A549 treated with CORT108297 at 1 μM for 4 hours (cell line): ENCODE measurements around the gene KRTAP4-8. TPM values are rescaled to one million over a fixed set of nuclear protein-coding genes. Genes with fewer than 3 reads are reported as not detected.

ENCODE experiments used
- total RNA-seq: library from RNA; stranded (reverse); fragments of 200-300 nt; extraction: Qiagen RNA extraction; gene quantifications from 5 replicates; pipeline ENCODE4 v1.2.3, GENCODE V29; 2022

The KRTAP4-8 gene
- 0.10 TPM in 1 of 5 replicates, not detected in the others for total RNA-seq

GRCh38 chr17:41098042-41098441, at the start of gene KRTAP4-8:
TSS of gene KRTAP4-8 (minus strand) at chr17:41098142. CDS start at chr17:41098084, 58 bp downstream.

GRCh38 chr17:41140360-41141131, 42.6 kb upstream of the KRTAP4-8 start, which contains the start of gene KRTAP4-6:
TSS of gene KRTAP4-6 (minus strand) at chr17:41140544. CDS start at chr17:41140487, 57 bp downstream.

GRCh38 chr17:41123991-41124371, 26.0 kb upstream of the KRTAP4-8 start, which contains the start of gene KRTAP4-12:
TSS of gene KRTAP4-12 (minus strand) at chr17:41124182. CDS start at chr17:41124122, 60 bp downstream.

GRCh38 chr17:41117846-41118386, 20.0 kb upstream of the KRTAP4-8 start, which contains the start of gene KRTAP4-11:
TSS of gene KRTAP4-11 (minus strand) at chr17:41118373. CDS start at chr17:41118315, 58 bp downstream.

GRCh38 chr17:41105347-41105746, 7.4 kb upstream of the KRTAP4-8 start, which contains the start of gene KRTAP4-9:
TSS of gene KRTAP4-9 (plus strand) at chr17:41105389. CDS start at chr17:41105389, 0 bp downstream.

GRCh38 chr17:41101586-41102259, 3.8 kb upstream of the KRTAP4-8 start, which contains the start of gene KRTAP4-16:
TSS of gene KRTAP4-16 (minus strand) at chr17:41102209. CDS start at chr17:41102209, 0 bp downstream.

GRCh38 chr17:41084100-41084856, 13.7 kb downstream of the KRTAP4-8 start, which contains the start of gene KRTAP4-7:
TSS of gene KRTAP4-7 (plus strand) at chr17:41084150. CDS start at chr17:41084207, 57 bp downstream.

GRCh38 chr17:41065829-41066624, 31.9 kb downstream of the KRTAP4-8 start, which contains the start of gene KRTAP2-4:
TSS of gene KRTAP2-4 (minus strand) at chr17:41065879. CDS start at chr17:41065845, 34 bp downstream.

GRCh38 chr17:41060052-41060604, 37.8 kb downstream of the KRTAP4-8 start, which contains the start of gene KRTAP2-3:
TSS of gene KRTAP2-3 (minus strand) at chr17:41060114. CDS start at chr17:41060050, 64 bp downstream.

GRCh38 chr17:41055130-41055529, 42.8 kb downstream of the KRTAP4-8 start, which contains the start of gene KRTAP2-2:
TSS of gene KRTAP2-2 (minus strand) at chr17:41055230. CDS start at chr17:41055211, 19 bp downstream.

Other genes with a start within 250 kb of the KRTAP4-8 start
- gene KRT12, start 230.9 kb downstream of the KRTAP4-8 start, total RNA-seq: not detected in 5 replicates
- 0.18 to 0.28 TPM (median 0.26 TPM) in 5 replicates for gene KRT20, start 212.9 kb downstream of the KRTAP4-8 start, total RNA-seq
- gene KRT23, start 160.5 kb downstream of the KRTAP4-8 start, total RNA-seq: 0.08 to 0.14 TPM (median 0.10 TPM) in 3 of 5 replicates, not detected in the others
- not detected in 5 replicates for gene KRT39, start 131.2 kb downstream of the KRTAP4-8 start, total RNA-seq
- gene KRT40, start 113.8 kb downstream of the KRTAP4-8 start, total RNA-seq: not detected in 5 replicates
- gene KRTAP3-3, start 104.0 kb downstream of the KRTAP4-8 start, total RNA-seq: not detected in 5 replicates
- gene KRTAP3-2, start 98.2 kb downstream of the KRTAP4-8 start, total RNA-seq: 0.20 to 0.42 TPM (median 0.34 TPM) in 5 replicates
- gene KRTAP3-1, start 89.0 kb downstream of the KRTAP4-8 start, total RNA-seq: 0.18 TPM in 1 of 5 replicates, not detected in the others
- not detected in 5 replicates for gene KRTAP1-5, start 70.9 kb downstream of the KRTAP4-8 start, total RNA-seq
- gene KRTAP1-4, start 67.9 kb downstream of the KRTAP4-8 start, total RNA-seq: not detected in 5 replicates
- gene KRTAP1-3, start 63.3 kb downstream of the KRTAP4-8 start, total RNA-seq: not detected in 5 replicates
- gene KRTAP1-1, start 56.7 kb downstream of the KRTAP4-8 start, total RNA-seq: not detected in 5 replicates
- not detected in 5 replicates for gene KRTAP2-1, start 50.8 kb downstream of the KRTAP4-8 start, total RNA-seq
- gene KRTAP2-2, start 42.9 kb downstream of the KRTAP4-8 start, total RNA-seq: not detected in 5 replicates
- 0.11 to 0.18 TPM (median 0.17 TPM) in 3 of 5 replicates, not detected in the others for gene KRTAP2-3, start 38.0 kb downstream of the KRTAP4-8 start, total RNA-seq
- gene KRTAP2-4, start 32.3 kb downstream of the KRTAP4-8 start, total RNA-seq: not detected in 5 replicates
- not detected in 5 replicates for gene KRTAP4-7, start 14.0 kb downstream of the KRTAP4-8 start, total RNA-seq
- not detected in 5 replicates for gene KRTAP4-16, start 4.1 kb upstream of the KRTAP4-8 start, total RNA-seq
- gene KRTAP4-9, start 7.2 kb upstream of the KRTAP4-8 start, total RNA-seq: not detected in 5 replicates
- gene KRTAP4-11, start 20.2 kb upstream of the KRTAP4-8 start, total RNA-seq: not detected in 5 replicates
- 0.07 TPM in 1 of 5 replicates, not detected in the others for gene KRTAP4-12, start 26.0 kb upstream of the KRTAP4-8 start, total RNA-seq
- not detected in 5 replicates for gene KRTAP4-6, start 42.4 kb upstream of the KRTAP4-8 start, total RNA-seq
- not detected in 5 replicates for gene KRTAP4-5, start 51.7 kb upstream of the KRTAP4-8 start, total RNA-seq
- not detected in 5 replicates for gene KRTAP4-4, start 62.6 kb upstream of the KRTAP4-8 start, total RNA-seq
- not detected in 5 replicates for gene KRTAP4-3, start 70.1 kb upstream of the KRTAP4-8 start, total RNA-seq
- gene KRTAP4-2, start 80.1 kb upstream of the KRTAP4-8 start, total RNA-seq: not detected in 5 replicates
- gene KRTAP4-1, start 86.8 kb upstream of the KRTAP4-8 start, total RNA-seq: 0.09 to 0.40 TPM (median 0.24 TPM) in 4 of 5 replicates, not detected in the other
- not detected in 5 replicates for gene KRTAP9-1, start 91.7 kb upstream of the KRTAP4-8 start, total RNA-seq
- gene KRTAP9-2, start 128.5 kb upstream of the KRTAP4-8 start, total RNA-seq: not detected in 5 replicates
- not detected in 5 replicates for gene KRTAP9-3, start 134.3 kb upstream of the KRTAP4-8 start, total RNA-seq
- gene KRTAP9-8, start 139.9 kb upstream of the KRTAP4-8 start, total RNA-seq: not detected in 5 replicates
- not detected in 5 replicates for gene KRTAP9-4, start 151.5 kb upstream of the KRTAP4-8 start, total RNA-seq
- not detected in 5 replicates for gene KRTAP9-9, start 157.2 kb upstream of the KRTAP4-8 start, total RNA-seq
- not detected in 5 replicates for gene KRTAP9-6, start 167.2 kb upstream of the KRTAP4-8 start, total RNA-seq
- gene KRTAP9-7, start 177.6 kb upstream of the KRTAP4-8 start, total RNA-seq: not detected in 5 replicates
- not detected in 5 replicates for gene KRTAP29-1, start 204.7 kb upstream of the KRTAP4-8 start, total RNA-seq
- gene KRTAP16-1, start 211.2 kb upstream of the KRTAP4-8 start, total RNA-seq: not detected in 5 replicates
- gene KRTAP17-1, start 217.6 kb upstream of the KRTAP4-8 start, total RNA-seq: not detected in 5 replicates